ENCODE measurements around the gene TMEM163.
A peak's percentile ranks its signal among the peaks of the same experiment; 100 is the strongest.

Gene TMEM163

DNA sequence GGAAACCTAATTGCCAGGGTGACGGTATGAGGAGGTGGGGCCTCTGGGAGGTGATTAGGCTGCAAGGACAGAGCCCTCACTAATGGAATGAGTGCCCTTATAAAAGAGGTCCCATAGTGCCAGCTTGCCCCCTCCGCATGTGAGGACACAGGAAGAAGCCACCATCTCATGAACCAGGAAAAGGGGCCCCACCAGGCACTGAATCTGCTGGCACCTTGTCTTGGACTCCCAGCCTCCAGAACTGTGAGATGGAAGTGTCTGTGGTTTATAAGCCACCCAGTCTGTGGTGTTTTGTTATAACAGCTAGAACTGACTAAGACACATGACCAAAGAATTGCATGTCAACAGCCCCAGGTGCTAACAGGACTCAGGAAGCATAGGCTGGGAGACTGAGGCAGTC is 250.6 kb downstream of the TMEM163 start:
- DNase-seq = no peak
- Histone ChIP-seq H3K27ac (no peak overlapping the region), H3K27me3 (replicated peaks) (no peaks in the 10 kb centered on the region), H3K4me3 (ENCODE audit: low read depth, low read length) (no peak overlapping the region), H3K36me3 (replicated peaks) (no peaks in the 10 kb centered on the region)
- TF ChIP-seq, protein P1, sequence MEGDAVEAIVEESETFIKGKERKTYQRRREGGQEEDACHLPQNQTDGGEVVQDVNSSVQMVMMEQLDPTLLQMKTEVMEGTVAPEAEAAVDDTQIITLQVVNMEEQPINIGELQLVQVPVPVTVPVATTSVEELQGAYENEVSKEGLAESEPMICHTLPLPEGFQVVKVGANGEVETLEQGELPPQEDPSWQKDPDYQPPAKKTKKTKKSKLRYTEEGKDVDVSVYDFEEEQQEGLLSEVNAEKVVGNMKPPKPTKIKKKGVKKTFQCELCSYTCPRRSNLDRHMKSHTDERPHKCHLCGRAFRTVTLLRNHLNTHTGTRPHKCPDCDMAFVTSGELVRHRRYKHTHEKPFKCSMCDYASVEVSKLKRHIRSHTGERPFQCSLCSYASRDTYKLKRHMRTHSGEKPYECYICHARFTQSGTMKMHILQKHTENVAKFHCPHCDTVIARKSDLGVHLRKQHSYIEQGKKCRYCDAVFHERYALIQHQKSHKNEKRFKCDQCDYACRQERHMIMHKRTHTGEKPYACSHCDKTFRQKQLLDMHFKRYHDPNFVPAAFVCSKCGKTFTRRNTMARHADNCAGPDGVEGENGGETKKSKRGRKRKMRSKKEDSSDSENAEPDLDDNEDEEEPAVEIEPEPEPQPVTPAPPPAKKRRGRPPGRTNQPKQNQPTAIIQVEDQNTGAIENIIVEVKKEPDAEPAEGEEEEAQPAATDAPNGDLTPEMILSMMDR (IDR thresholded peaks at IDR 0.05; ENCODE audit: low read depth, low read length, missing control alignments) = no peak
- in situ Hi-C loops (cut with HindIII; ENCODE audit: low pct_ligation_motif_present, low sequenced_read_pairs) = no loop called here

DNA sequence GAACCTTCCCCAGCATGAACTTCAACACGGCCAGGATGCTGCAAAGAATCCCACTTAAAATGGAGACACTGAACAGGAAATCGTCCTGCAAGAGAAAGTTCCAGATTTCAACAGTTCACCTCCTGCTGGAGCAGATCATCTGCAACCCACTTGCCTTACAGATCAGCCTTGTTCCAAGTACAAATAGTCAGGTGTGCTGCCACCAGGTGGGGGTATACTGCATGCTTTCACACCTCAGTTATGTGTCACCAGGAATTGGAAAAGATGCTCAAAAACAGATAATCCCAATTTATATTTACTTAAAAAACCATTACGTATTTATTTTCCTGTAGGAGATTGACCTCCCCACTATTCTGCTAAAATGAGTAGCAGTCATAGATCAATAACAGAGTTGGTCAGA is 252.7 kb downstream of the TMEM163 start:
- no peak overlapping the region for H3K4me3 ChIP-seq (ENCODE audit: low read depth, low read length)
- no peaks in the 10 kb centered on the region for H3K27me3 ChIP-seq (replicated peaks)
- no peak for DNase-seq
- H3K27ac ChIP-seq = no peak overlapping the region
- no peaks in the 10 kb centered on the region for H3K36me3 ChIP-seq (replicated peaks)
- in situ Hi-C loops (cut with HindIII; ENCODE audit: low pct_ligation_motif_present, low sequenced_read_pairs) = no loop called here
- TF ChIP-seq, protein P1 (IDR thresholded peaks at IDR 0.05; ENCODE audit: low read depth, low read length, missing control alignments) = peak; percentile 24

DNA sequence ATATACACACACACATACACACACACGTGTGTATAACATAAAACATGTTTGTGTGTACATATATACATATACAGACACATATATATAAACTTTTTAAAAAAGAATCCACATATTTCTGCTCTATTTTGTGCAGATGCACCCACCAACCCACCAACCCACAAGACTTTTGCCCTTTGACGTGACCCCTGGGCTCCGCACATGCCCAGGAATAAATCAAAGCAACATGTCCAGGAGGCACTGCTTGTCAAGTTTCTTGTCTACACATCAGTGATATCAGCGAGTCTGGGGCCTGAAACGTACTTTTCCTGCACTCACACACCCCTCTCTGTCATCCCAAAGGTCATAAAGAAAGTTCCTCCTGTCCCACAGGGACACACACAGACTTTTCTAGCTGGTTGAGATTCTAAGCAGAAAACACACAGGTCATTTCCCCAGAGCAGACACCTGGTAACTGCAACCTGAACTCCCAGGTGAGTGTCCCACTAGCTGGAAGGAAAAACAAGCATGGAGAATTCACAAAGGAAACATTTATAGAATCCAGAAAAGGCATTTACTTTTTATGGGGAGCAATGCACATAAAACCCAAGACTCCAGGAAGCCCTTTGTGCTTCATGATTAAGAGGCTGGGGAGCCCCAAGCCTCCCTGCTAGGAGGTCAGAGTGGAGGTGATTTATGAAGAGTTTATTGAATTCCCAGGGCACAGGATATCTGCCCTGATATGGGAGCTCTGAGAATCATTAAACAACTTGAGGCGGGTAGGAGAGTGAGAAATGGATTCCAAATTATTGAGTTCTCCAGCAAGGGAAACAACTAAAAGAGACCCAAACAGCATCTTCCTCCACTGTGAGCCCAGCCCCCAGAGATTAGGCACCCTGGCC is 253.3 kb downstream of the TMEM163 start:
- in situ Hi-C loops (cut with HindIII; ENCODE audit: low pct_ligation_motif_present, low sequenced_read_pairs) = no loop called here
- Histone ChIP-seq H3K4me3 (ENCODE audit: low read depth, low read length) (no peak overlapping the region), H3K27ac (no peak overlapping the region), H3K36me3 (replicated peaks) (no peaks in the 10 kb centered on the region), H3K27me3 (replicated peaks) (no peaks in the 10 kb centered on the region)
- no peak for DNase-seq
- TF ChIP-seq, protein P1 (IDR thresholded peaks at IDR 0.05; ENCODE audit: low read depth, low read length, missing control alignments) = no peak

DNA sequence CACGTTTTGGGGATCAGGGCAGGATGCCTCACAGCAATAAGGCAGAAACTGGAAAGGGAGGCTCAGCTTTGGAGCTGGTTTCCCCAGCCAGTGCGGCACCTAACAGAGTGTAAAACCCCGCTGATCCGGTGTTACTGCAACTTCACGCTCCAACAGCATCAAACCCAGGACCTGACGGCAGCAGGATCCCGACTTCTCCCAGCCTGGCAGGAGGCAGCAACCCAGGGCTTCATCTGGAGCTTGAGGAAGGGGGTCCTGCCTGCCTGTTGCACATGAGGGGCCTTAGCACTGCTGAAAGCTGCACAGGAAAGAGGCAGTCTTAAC is 255.1 kb downstream of the TMEM163 start:
- H3K27me3 ChIP-seq (replicated peaks) = no peaks in the 10 kb centered on the region
- in situ Hi-C loops (cut with HindIII; ENCODE audit: low pct_ligation_motif_present, low sequenced_read_pairs) = no loop called here
- H3K4me3 ChIP-seq (ENCODE audit: low read depth, low read length) = no peak overlapping the region
- H3K36me3 ChIP-seq (replicated peaks) = no peaks in the 10 kb centered on the region
- TF ChIP-seq, protein P1 (IDR thresholded peaks at IDR 0.05; ENCODE audit: low read depth, low read length, missing control alignments) = no peak
- no peak overlapping the region for H3K27ac ChIP-seq
- no peak for DNase-seq

DNA sequence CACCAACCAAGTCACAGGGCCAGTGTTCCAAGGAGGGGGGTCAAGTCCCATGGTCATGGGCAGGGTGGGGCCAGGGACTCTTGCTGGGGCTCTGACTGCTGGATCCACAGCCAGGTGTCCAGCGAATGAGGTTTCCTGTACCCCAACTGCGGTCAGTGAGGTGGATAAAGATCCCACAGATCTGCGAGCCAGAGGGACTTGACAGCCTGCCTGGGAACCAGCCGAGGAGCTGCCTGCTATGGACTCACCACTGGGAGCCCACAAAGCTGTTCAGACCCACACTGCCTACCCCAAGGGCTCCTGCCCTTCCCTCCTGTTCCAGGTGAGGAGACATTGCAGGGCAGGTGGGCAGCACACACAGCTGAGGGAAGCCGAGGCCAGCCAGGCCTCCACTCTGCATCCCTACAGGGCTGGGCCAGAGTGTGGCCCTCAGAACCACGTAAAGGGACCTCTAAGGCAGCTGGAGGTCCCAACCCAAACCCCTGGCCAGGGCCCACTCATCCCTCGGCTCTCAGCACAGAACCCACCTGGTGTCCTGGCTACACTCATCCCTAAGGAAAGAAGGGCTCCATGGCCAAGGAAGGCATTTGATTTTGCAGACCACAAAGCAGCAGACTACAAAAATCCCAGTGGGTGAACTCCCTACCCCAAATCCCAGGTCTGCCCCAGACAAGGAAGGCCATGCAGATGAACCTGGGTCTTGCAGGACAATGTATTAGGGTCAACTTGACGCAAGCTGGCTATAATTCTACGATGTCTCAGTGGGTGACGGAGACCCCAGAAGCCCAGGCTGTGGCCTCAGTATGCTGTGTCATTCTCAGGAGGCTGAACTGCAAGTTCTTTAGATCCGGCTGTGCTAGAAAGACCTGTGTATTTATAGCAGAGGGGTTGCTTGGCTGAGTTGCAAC is 255.8 kb downstream of the TMEM163 start:
- H3K36me3 ChIP-seq (replicated peaks) = no peaks in the 10 kb centered on the region
- in situ Hi-C loops (cut with HindIII; ENCODE audit: low pct_ligation_motif_present, low sequenced_read_pairs) = no loop called here
- no peaks in the 10 kb centered on the region for H3K27me3 ChIP-seq (replicated peaks)
- no peak for DNase-seq
- no peak overlapping the region for H3K4me3 ChIP-seq (ENCODE audit: low read depth, low read length)
- no peak overlapping the region for H3K27ac ChIP-seq
- TF ChIP-seq, protein P1 (IDR thresholded peaks at IDR 0.05; ENCODE audit: low read depth, low read length, missing control alignments) = no peak

Measured in brain microvascular endothelial cell (primary cell).